Lung (tissue), 12 donors: ENCODE data around the gene AUP1. TPM values are rescaled to one million over a fixed set of nuclear protein-coding genes. Genes with fewer than 3 reads are reported as not detected.
A peak's percentile ranks its signal among the peaks of the same experiment; 100 is the strongest.

Experiments
- ATAC-seq: fragments of 200-7000 bp; cut with Tn5 transposase; one replicate; pipeline ENCODE4 v1.9.1; 2020; ENCODE audit warnings: moderate number of reproducible peaks; ENCODE audit not compliant: insufficient read depth, low FRiP score
- DNase-seq, 3 donors: peaks; one replicate each; pipeline ENCODE4 v3.0.0-alpha.2; 2013 to 2017
- H3K27ac ChIP-seq, 2 donors: one replicate each; pipeline ENCODE4 v1.5.1; 2013; ENCODE audit warnings: mild to moderate bottlenecking in 2 of 2, moderate library complexity in 2 of 2, control low read depth in 1 of 2, inconsistent platforms in 1 of 2, low read depth in 1 of 2, low read length in 1 of 2
- H3K27me3 ChIP-seq, 3 donors: one replicate each; pipeline ENCODE4 v1.5.1; 2013; ENCODE audit warnings: low read length in 2 of 3; ENCODE audit not compliant: control insufficient read depth in 3 of 3, insufficient read depth in 3 of 3
- H3K36me3 ChIP-seq, 4 donors: one replicate each; pipeline ENCODE4 v1.5.1; 2013; ENCODE audit warnings: low read length in 4 of 4, mild to moderate bottlenecking in 1 of 4, moderate library complexity in 1 of 4; ENCODE audit not compliant: control insufficient read depth in 4 of 4, insufficient read depth in 4 of 4
- H3K4me1 ChIP-seq, 5 donors: one replicate each; pipeline ENCODE4 v1.5.1; 2013; ENCODE audit warnings: low read length in 5 of 5, mild to moderate bottlenecking in 2 of 5, moderate library complexity in 1 of 5; ENCODE audit not compliant: control insufficient read depth in 5 of 5, insufficient read depth in 5 of 5
- H3K4me3 ChIP-seq: one replicate; pipeline ENCODE4 v1.5.1; 2013; ENCODE audit warnings: mild to moderate bottlenecking, control low read depth, moderate library complexity
- H3K9ac ChIP-seq, 2 donors: one replicate each; pipeline ENCODE4 v1.5.1; 2013; ENCODE audit warnings: low read length in 2 of 2, control low read depth in 1 of 2; ENCODE audit not compliant: insufficient read depth in 1 of 2
- H3K9me3 ChIP-seq, 4 donors: one replicate each; pipeline ENCODE4 v1.5.1; 2013; ENCODE audit warnings: low read length in 3 of 4, mild to moderate bottlenecking in 1 of 4, moderate library complexity in 1 of 4; ENCODE audit not compliant: control insufficient read depth in 4 of 4, insufficient read depth in 3 of 4
- WGBS, 2 donors: extraction: QIAGEN DNeasy Blood & Tissue Kit; methylation state at CpG; one replicate each; pipeline ENCODE4 v1.1.7; 2013; 5-methylcytosine and 5-hydroxymethylcytosine counted together
- polyA plus RNA-seq, 2 donors: library from polyadenylated mRNA; stranded (reverse); fragments of 200-250 nt; gene quantifications; one replicate each; pipeline ENCODE4 v1.2.1, GENCODE V29; 2013
- total RNA-seq, 2 donors: library from RNA; depleted of rRNA in 1 of 2; stranded (reverse); fragments of >200 nt in 1 of 2; gene quantifications; one replicate each; pipeline ENCODE4 v1.2.1, GENCODE V29; 2014 to 2021
- TF ChIP-seq, protein P1 (sequence below): IDR thresholded peaks from 2 replicates; pipeline ENCODE4 v1.5.1; 2012; ENCODE audit warnings: mild to moderate bottlenecking; ENCODE audit errors: control extremely low read depth, extremely low read depth
- donor health status: control.
- donor health status: control.
- donor health status: Bipolar disorder and iron deficiency.
- donor health status: healthy.
- donor health status: DM: yes; HTN: yes; CAD: no.

AUP1 gene
- total and polyA plus RNA-seq, 4 donors: 65.6 to 185 (median 129) TPM

DNA sequence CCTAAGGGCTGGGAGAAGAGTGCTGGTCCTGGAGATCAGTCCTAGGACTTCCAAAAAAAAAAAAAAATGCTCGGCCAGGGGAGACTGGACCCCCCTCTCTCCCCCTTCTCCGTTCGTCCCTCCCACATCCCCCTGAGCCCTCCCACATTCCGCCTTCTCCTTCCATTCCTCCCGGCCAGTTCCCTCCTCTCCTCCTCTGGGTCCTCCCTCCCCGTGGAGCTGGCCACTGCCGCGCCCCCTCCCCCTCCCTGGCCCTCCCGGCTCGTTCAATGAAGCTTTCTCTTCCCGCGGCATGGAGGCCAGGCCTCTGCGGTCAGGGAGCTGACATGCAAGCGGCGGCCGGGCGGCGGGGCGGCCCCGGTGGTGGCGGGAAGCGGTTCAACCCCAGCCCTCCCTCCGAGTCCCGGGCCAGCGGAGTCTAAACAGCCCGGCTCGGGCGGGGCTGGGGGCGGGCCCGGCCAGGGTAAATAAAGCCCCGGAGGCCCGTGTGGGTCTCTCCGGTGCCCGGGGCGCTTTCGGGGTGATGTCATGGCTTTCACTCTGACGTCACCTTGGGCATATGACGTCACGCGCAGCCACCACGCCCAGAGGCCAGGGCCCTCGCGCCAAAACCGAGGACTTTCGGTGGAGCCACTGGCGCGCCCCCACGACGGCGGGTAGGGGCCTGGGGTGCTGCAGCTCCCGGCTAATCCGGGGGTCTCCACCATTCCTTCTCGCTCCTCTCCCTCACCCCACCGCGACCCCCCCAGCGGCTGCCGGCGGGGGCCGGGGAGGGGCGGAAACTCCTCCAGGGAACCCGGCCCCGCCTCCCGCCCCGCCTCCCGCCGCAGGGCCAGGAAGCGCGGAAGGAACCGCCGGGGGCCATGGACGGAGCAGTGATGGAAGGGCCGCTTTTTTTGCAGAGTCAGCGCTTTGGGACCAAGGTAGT, 24.6 kb upstream of the AUP1 start, which contains the start of the genes DOK1 and LOXL3:
DOK1 (plus strand) TSS at position 829 of the 928 bp plus-strand sequence; CDS start at position 864, 35 bp downstream.
LOXL3 (minus strand) TSS at position 51 of the 928 bp plus-strand sequence. CDS start 1,308 bp downstream, outside the sequence.
- WGBS, 2 donors: 1% methylated on average over 59 to 73 of the region's 73 CpGs
- Histone ChIP-seq H3K4me1 (peaks cover 0 to 29% (median 0%) of the 10 kb centered on the region in 5 donors), H3K27me3 (no peaks in the 10 kb centered on the region), H3K4me3 (peak within 1 kb of the TSS; percentile 66), H3K9me3 (no peaks in the 10 kb centered on the region), H3K36me3 (peaks cover 0 to 7% (median 0%) of the 10 kb centered on the region in 4 donors), H3K27ac (peak within 1 kb of the TSS; percentile 47 to 87), H3K9ac (peak within 1 kb of the TSS; percentile 7 to 51)
- ATAC-seq: peak; percentile 87
- TF ChIP-seq, protein P1, sequence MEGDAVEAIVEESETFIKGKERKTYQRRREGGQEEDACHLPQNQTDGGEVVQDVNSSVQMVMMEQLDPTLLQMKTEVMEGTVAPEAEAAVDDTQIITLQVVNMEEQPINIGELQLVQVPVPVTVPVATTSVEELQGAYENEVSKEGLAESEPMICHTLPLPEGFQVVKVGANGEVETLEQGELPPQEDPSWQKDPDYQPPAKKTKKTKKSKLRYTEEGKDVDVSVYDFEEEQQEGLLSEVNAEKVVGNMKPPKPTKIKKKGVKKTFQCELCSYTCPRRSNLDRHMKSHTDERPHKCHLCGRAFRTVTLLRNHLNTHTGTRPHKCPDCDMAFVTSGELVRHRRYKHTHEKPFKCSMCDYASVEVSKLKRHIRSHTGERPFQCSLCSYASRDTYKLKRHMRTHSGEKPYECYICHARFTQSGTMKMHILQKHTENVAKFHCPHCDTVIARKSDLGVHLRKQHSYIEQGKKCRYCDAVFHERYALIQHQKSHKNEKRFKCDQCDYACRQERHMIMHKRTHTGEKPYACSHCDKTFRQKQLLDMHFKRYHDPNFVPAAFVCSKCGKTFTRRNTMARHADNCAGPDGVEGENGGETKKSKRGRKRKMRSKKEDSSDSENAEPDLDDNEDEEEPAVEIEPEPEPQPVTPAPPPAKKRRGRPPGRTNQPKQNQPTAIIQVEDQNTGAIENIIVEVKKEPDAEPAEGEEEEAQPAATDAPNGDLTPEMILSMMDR: no peak
- peak; percentile 94 to 97 (median 96) for DNase-seq

GRCh38 chr2:74552914-74553811, 23.7 kb upstream of the AUP1 start:
- peak overlapping the region in 1 of 2 donors; percentile 33 for H3K9ac ChIP-seq
- H3K4me3 ChIP-seq: no peak overlapping the region
- H3K27me3 ChIP-seq: no peaks in the 10 kb centered on the region
- H3K9me3 ChIP-seq: no peaks in the 10 kb centered on the region
- peak; percentile 21 to 52 (median 42) for DNase-seq
- peaks cover 0 to 36% (median 2%) of the 10 kb centered on the region in 5 donors for H3K4me1 ChIP-seq
- TF ChIP-seq, protein P1: no peak
- no peak for ATAC-seq
- 58 to 71% methylated on average over 25 to 27 of the region's 27 CpGs for WGBS, 2 donors
- no peak overlapping the region for H3K27ac ChIP-seq
- H3K36me3 ChIP-seq: peaks cover 0 to 7% (median 0%) of the 10 kb centered on the region in 4 donors

DNA sequence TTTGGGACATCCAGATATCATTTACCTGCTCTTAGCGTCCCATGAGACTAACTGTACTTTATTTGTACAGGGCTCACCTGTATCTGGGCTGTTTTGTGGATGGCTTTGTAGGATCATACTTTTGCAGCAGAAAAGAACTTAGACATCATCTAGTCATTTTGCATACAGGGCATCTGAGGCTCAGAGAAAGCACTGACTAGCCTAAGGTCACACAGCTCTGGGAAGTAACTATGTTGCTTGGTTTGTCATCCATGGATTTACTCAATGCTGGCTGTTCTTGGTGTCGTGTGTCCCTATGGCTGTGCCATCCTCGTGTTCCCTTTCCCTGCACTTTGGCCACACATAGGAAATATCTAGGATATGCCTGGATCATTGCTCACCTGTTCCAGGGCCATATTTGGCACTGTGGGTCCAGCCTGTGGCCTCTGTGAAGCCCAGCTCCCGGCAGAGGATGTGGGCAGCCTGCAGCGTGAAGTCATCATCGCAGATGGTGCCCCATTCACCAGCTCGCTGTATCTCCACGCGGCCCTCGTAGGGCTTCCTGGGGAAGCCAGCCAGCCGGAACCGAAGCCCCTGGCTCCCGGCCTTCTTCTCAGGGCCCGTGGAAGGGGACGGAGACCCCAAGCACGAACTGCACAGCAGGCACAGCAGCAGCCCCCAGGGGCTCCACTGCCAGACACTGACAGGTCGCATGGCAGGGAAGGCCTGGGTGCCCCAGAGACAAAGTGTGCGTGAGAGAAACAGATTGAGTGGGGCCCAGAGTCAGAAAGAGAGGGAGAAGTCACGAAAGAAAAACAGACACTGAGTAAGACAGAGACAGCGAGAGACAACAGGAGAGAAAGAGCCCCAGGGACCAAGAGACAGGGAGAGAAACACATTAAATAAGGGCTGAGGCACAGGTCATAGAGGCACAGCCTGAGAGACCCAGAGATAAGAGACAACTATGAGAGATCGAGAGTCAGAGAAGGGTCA, 22.7 kb upstream of the AUP1 start:
- H3K4me1 ChIP-seq: peaks cover 0 to 36% (median 2%) of the 10 kb centered on the region in 5 donors
- no peaks in the 10 kb centered on the region for H3K27me3 ChIP-seq

More for the DNA sequence above, 22.7 kb upstream of the AUP1 start:
- TF ChIP-seq, protein P1: no peak
- Histone ChIP-seq H3K36me3 (peaks cover 0 to 7% (median 0%) of the 10 kb centered on the region in 4 donors), H3K9me3 (no peaks in the 10 kb centered on the region), H3K9ac (peak overlapping the region in 1 of 2 donors; percentile 33), H3K27ac (no peak overlapping the region), H3K4me3 (no peak overlapping the region)
- 69 to 85% methylated on average over 21 of the region's 21 CpGs for WGBS, 2 donors
- no peak for ATAC-seq
- no peak for DNase-seq
